IMR-90 (cell line): ENCODE measurements around the gene SLC23A2. TPM values are rescaled to one million over a fixed set of nuclear protein-coding genes. Genes with fewer than 3 reads are reported as not detected.

Experiments used
- ATAC-seq: fragments of 200-7000 bp; cut with Tn5 transposase; 2 replicates; pipeline ENCODE4 v1.9.1; 2020; ENCODE audit warnings: low read depth, mild to moderate bottlenecking, moderate library complexity
- BruUV-seq: library from RNA; stranded (reverse); fragments of 400-500 nt; replicated peaks from 2 replicates; lab custom pipeline; 2021; lab: Mats Ljungman, UMichigan
- CTCF ChIA-PET: fragments of 300-600 bp; formaldehyde crosslinking; extraction: SDS; loops from one replicate; lab custom pipeline; 2021; ENCODE audit warnings: antibody characterized with exemption; lab: Yijun Ruan, JAX
- POLR2A ChIA-PET: fragments of 300-600 bp; sonication (Branson Sonifier 250); formaldehyde crosslinking; loops from one replicate; lab custom pipeline; 2022; ENCODE audit warnings: antibody characterized with exemption; ENCODE audit not compliant: unreplicated experiment; lab: Charles Lee
- DNase-seq: peaks from one replicate; pipeline ENCODE4 v3.0.0; 2013
- H2AFZ ChIP-seq: replicated peaks from 2 replicates; pipeline ENCODE3; 2013; ENCODE audit warnings: low read length, mild to moderate bottlenecking; ENCODE audit not compliant: poor library complexity
- H2AK5ac ChIP-seq: 2 replicates; pipeline ENCODE4 v1.6.1; 2013; ENCODE audit warnings: low read depth, low read length, inconsistent platforms
- H2AK9ac ChIP-seq: replicated peaks from 2 replicates; pipeline ENCODE3; 2013; ENCODE audit warnings: mild to moderate bottlenecking, low read depth, low read length, moderate library complexity; ENCODE audit not compliant: poor library complexity
- H2BK120ac ChIP-seq: 2 replicates; pipeline ENCODE4 v1.6.1; 2013; ENCODE audit warnings: low read depth, low read length, inconsistent platforms
- H2BK15ac ChIP-seq: 3 replicates; pipeline ENCODE4 v1.6.1; 2013; ENCODE audit warnings: low read depth, low read length, inconsistent platforms
- H2BK20ac ChIP-seq: 2 replicates; pipeline ENCODE4 v1.6.1; 2013; ENCODE audit warnings: low read depth, mild to moderate bottlenecking, inconsistent platforms, low read length, moderate library complexity
- H2BK5ac ChIP-seq: 2 replicates; pipeline ENCODE4 v1.6.1; 2013; ENCODE audit warnings: mild to moderate bottlenecking, low read depth, low read length, inconsistent platforms; ENCODE audit not compliant: poor library complexity, severe bottlenecking
- H3K14ac ChIP-seq: replicated peaks from 2 replicates; pipeline ENCODE4 v1.6.1; 2013; ENCODE audit warnings: low read depth, low read length, inconsistent platforms
- H3K18ac ChIP-seq: 2 replicates; pipeline ENCODE4 v1.6.1; 2013; ENCODE audit warnings: low read depth, low read length, control low read depth
- H3K23ac ChIP-seq: 2 replicates; pipeline ENCODE4 v1.6.1; 2013; ENCODE audit warnings: low read depth, low read length, inconsistent platforms
- H3K27ac ChIP-seq: 2 replicates; pipeline ENCODE4 v1.5.1; 2013; ENCODE audit warnings: mild to moderate bottlenecking, control low read depth, low read length; ENCODE audit not compliant: insufficient read depth
- H3K27me3 ChIP-seq: 2 replicates; pipeline ENCODE4 v1.6.1; 2013; ENCODE audit warnings: low read length; ENCODE audit not compliant: control insufficient read depth, insufficient read depth
- H3K36me3 ChIP-seq: 2 replicates; pipeline ENCODE4 v1.6.1; 2013; ENCODE audit warnings: low read length, mixed read lengths; ENCODE audit not compliant: control insufficient read depth, insufficient read depth
- H3K4ac ChIP-seq: 2 replicates; pipeline ENCODE4 v1.6.1; 2013; ENCODE audit warnings: low read depth, low read length, inconsistent platforms
- H3K4me1 ChIP-seq: 2 replicates; pipeline ENCODE4 v1.6.1; 2013; ENCODE audit warnings: low read length, mixed read lengths; ENCODE audit not compliant: control insufficient read depth, insufficient read depth
- H3K4me2 ChIP-seq: 2 replicates; pipeline ENCODE4 v1.6.1; 2013; ENCODE audit warnings: low read depth, mild to moderate bottlenecking, control low read depth, low read length, moderate library complexity
- H3K4me3 ChIP-seq: 2 replicates; pipeline ENCODE4 v1.5.1; 2013; ENCODE audit warnings: low read depth, mild to moderate bottlenecking, control low read depth, low read length, moderate library complexity; ENCODE audit not compliant: insufficient read depth
- H3K56ac ChIP-seq: 2 replicates; pipeline ENCODE4 v1.6.1; 2013; ENCODE audit warnings: low read length, inconsistent platforms; ENCODE audit not compliant: insufficient read depth; ENCODE audit errors: extremely low read depth
- H3K79me1 ChIP-seq, 2 experiments: 2 replicates each; pipeline ENCODE4 v1.6.1; 2013; ENCODE audit warnings: low read length in 2 of 2, inconsistent platforms in 1 of 2, low read depth in 1 of 2
- H3K9ac ChIP-seq: 2 replicates; pipeline ENCODE4 v1.6.1; 2013; ENCODE audit warnings: low read depth, low read length, control low read depth
- H3K9me1 ChIP-seq: 2 replicates; pipeline ENCODE4 v1.6.1; 2013; ENCODE audit warnings: low read length, inconsistent platforms; ENCODE audit not compliant: insufficient read depth
- H3K9me3 ChIP-seq: 2 replicates; pipeline ENCODE4 v1.6.1; 2013; ENCODE audit warnings: low read length; ENCODE audit not compliant: control insufficient read depth, insufficient read depth
- H4K20me1 ChIP-seq: 2 replicates; pipeline ENCODE4 v1.6.1; 2013; ENCODE audit warnings: low read length, inconsistent platforms; ENCODE audit not compliant: insufficient read depth
- H4K5ac ChIP-seq: 2 replicates; pipeline ENCODE4 v1.6.1; 2013; ENCODE audit warnings: mild to moderate bottlenecking, low read depth, low read length, control low read depth
- H4K8ac ChIP-seq, 2 experiments: 2 replicates each; pipeline ENCODE4 v1.6.1; 2013; ENCODE audit warnings: low read depth in 2 of 2, low read length in 2 of 2, control low read depth in 1 of 2, inconsistent platforms in 1 of 2
- H4K91ac ChIP-seq: 2 replicates; pipeline ENCODE4 v1.6.1; 2013; ENCODE audit warnings: low read depth, low read length, inconsistent platforms; ENCODE audit not compliant: insufficient read depth
- RAD21 ChIP-seq: IDR thresholded peaks from 2 replicates; pipeline ENCODE4 v1.6.1; 2012; ENCODE audit warnings: low read length, improper control_type of control experiment
- WGBS, 2 experiments: methylation state at CpG; one replicate each; pipeline versions ENCODE4 v1.1.5 to v1.1.7; 2013; ENCODE audit warnings: missing lambda C conversion rate in 2 of 2; ENCODE audit not compliant: insufficient read length in 1 of 2; ENCODE audit errors: extremely low coverage in 2 of 2; 5-methylcytosine and 5-hydroxymethylcytosine counted together
- dilution Hi-C: fragments of 300-500 bp; cut with HindIII; formaldehyde crosslinking; loops from one replicate; pipeline ENCODE4 v1.14.3; 2018; ENCODE audit warnings: low sequenced_read_pairs; ENCODE audit not compliant: unreplicated experiment
- in situ Hi-C: fragments of 300-500 bp; cut with MboI; formaldehyde crosslinking; loops from 3 replicates; pipeline ENCODE4 v1.14.3; 2019; ENCODE audit warnings: low sequenced_read_pairs, inconsistent platforms, mixed read lengths
- intact Hi-C: fragments of 100-400 bp; cut with micrococcal nuclease; formaldehyde crosslinking; loops from 2 replicates; pipeline ENCODE4 v1.10.0; 2022
- polyA plus RNA-seq, 3 experiments: library from polyadenylated mRNA; depleted of rRNA; stranded (reverse); fragments of >200 nt; gene quantifications; 2 replicates each; pipeline ENCODE4 v1.2.3, GENCODE V29; 2012; ENCODE audit warnings: low replicate concordance in 1 of 3
- total RNA-seq: library from RNA; depleted of rRNA; stranded (reverse); fragments of >200 nt; gene quantifications from 2 replicates; pipeline ENCODE4 v1.2.3, GENCODE V29; 2012

SLC23A2 gene
- total and polyA plus RNA-seq, 2 of the 4 experiments (the other 2 are of a cell fraction) = 10.2 to 14.4 TPM

GRCh38 chr20:5040345-5040744 is 39.0 kb upstream of the SLC23A2 start:
- H4K20me1 ChIP-seq = no peaks in the 10 kb centered on the region
- ChIA-PET POLR2A (no interaction called here), CTCF (no interaction called here)
- peaks cover 6% of the 10 kb centered on the region for H3K27me3 ChIP-seq
- H4K91ac ChIP-seq = no peak overlapping the region
- no peak overlapping the region for H3K18ac ChIP-seq
- H4K8ac ChIP-seq = no peak overlapping the region
- no peak overlapping the region for H3K4me2 ChIP-seq
- H3K9me3 ChIP-seq = no peaks in the 10 kb centered on the region
- DNase-seq (no peak), ATAC-seq (no peak)
- no peaks in the 10 kb centered on the region for H3K9me1 ChIP-seq
- no peaks in the 10 kb centered on the region for H3K36me3 ChIP-seq
- H3K56ac ChIP-seq = no peak overlapping the region
- H3K27ac ChIP-seq = no peak overlapping the region
- H3K4ac ChIP-seq = no peak overlapping the region
- no TSS peak for BruUV-seq
- H2BK15ac ChIP-seq = no peak overlapping the region
- no peak overlapping the region for H3K4me3 ChIP-seq
- WGBS, 2 experiments = no CpG with 5 or more reads among the region's 4 CpGs
- intact Hi-C loops (no loop called here), dilution Hi-C loops (no loop called here), in situ Hi-C loops (no loop called here)
- no peak overlapping the region for H2BK120ac ChIP-seq
- no peak overlapping the region for H3K9ac ChIP-seq
- H4K5ac ChIP-seq = no peak overlapping the region
- no peak overlapping the region for H3K23ac ChIP-seq
- no peak overlapping the region for H2AFZ ChIP-seq
- H3K14ac ChIP-seq = no peak overlapping the region
- no peaks in the 10 kb centered on the region for H3K79me1 ChIP-seq
- no peaks in the 10 kb centered on the region for H3K4me1 ChIP-seq
- no peak overlapping the region for H2BK5ac ChIP-seq
- no peak overlapping the region for H2AK5ac ChIP-seq
- H2BK20ac ChIP-seq = no peak overlapping the region
- TF ChIP-seq RAD21 = no peak
- no peak overlapping the region for H2AK9ac ChIP-seq
